Measurements from ENCODE around the gene CAMK2G. TPM values are rescaled to one million over a fixed set of nuclear protein-coding genes. Genes with fewer than 3 reads are reported as not detected.
"Not testable (repeated sequence)": the region's sequence is repeated elsewhere in the genome, so short reads cannot be mapped to it uniquely, and the experiment has no call there.

Gene CAMK2G
- total and polyA plus RNA-seq, 7 donors, result 15.8 to 60.3 (median 50.5) TPM

DNA sequence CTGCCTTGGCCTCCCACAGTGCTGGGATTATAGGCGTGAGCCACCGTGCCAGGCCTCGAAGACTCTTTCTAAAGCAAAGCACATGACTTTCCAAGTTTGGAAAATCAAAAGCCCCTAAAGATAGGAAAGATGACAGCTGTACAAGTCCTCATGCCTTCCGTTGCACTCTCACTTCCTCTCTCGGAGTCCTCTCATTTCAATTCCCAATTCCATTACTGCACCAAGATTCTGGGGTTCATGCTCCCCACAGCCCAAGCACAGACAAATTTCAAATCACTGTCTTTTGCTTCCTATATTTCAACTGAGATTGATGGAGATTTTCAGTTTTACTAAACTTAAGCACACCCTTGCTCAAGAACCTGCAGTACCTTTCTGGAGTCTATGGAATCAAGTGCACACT is 25.7 kb upstream of the CAMK2G start:
- intact Hi-C loops (cut with DNase I), result loop anchor here in 1 of 2 donors (5.0 kb wide), 1 partner anchor 37 kb away; no protein-coding TSS in a partner anchor
- Histone ChIP-seq H3K4me3 (no peak overlapping the region), H3K27me3 (ENCODE audit: insufficient read depth in 3 of 3, low read length in 2 of 3) (no peaks in the 10 kb centered on the region), H3K4me1 (peaks cover 3% of the 10 kb centered on the region), H3K9me3 (no peaks in the 10 kb centered on the region), H3K27ac (no peak overlapping the region), H3K36me3 (ENCODE audit: insufficient read depth in 1 of 2, low read depth in 1 of 2) (no peaks in the 10 kb centered on the region)
- no peak for ATAC-seq
- no peak for DNase-seq
- 74 to 89% (median 76%) methylated on average over 5 of the region's 5 CpGs for WGBS, 3 donors
- no peak for TF ChIP-seq CTCF (IDR thresholded peaks at IDR 0.05)

DNA sequence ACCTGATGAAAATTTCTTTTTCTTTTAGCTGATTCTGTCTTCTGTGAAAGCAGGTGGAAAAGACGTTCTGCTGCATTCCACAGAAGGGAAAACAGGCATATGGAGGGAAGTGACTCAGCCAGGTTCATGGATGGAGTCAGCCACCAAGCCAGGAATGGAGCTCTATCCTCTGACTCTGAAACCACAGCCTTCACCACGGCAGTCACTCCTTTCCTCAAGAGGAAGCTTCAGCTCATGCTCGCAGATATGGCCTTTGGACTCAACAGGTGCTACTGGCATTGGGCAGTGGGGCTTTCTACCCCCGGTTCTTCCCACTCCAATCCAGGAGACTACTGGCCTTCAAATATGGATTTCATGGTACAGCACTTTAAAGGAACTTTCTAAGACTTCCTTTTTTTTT is 25.1 kb upstream of the CAMK2G start:
- peaks cover 3% of the 10 kb centered on the region for H3K4me1 ChIP-seq
- TF ChIP-seq CTCF (IDR thresholded peaks at IDR 0.05), result no peak
- no peaks in the 10 kb centered on the region for H3K36me3 ChIP-seq (ENCODE audit: insufficient read depth in 1 of 2, low read depth in 1 of 2)
- DNase-seq, result no peak
- no peaks in the 10 kb centered on the region for H3K9me3 ChIP-seq
- whole genome bisulfite sequencing, 3 donors, result 60 to 75% (median 72%) methylated on average over 4 of the region's 4 CpGs
- H3K27me3 ChIP-seq (ENCODE audit: insufficient read depth in 3 of 3, low read length in 2 of 3), result no peaks in the 10 kb centered on the region
- no peak overlapping the region for H3K4me3 ChIP-seq
- peak overlapping the region; percentile 9 for H3K27ac ChIP-seq
- intact Hi-C loops (cut with DNase I), result no loop called here
- ATAC-seq, result peak in 2 of 4 donors; percentile 37 to 46

DNA sequence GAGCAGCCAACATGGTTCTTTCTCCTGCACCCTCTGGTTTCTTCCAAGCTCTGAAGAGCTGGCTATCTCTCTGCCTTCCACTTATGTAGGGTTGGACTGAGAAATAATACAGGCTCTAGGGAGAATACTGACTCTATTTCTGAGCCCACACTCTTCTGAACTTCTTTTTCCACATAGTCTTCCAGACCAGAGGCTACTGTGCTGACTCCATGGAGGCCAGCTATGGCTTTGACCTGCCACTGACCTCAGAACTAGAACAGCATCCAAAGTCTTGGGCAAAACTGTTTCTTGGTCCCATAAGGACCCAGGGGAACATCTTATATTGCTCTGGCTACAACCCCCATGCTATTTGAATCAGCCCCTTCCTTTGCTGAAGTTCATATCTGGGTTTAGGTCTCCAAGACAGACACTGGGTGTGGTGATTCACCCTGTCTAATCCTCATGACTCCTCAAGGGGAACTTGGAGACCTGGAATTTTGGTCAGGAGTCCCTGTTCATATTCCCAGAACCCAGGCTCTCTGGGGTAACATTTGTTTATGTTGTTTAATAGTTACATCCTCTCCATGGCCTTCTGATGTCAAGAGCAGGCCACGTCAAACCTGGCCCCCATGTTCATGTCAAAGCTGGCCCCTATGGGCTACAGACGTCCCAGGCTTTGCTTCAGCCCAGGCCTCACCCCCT is 24.5 kb upstream of the CAMK2G start:
- Histone ChIP-seq H3K4me3 (no peak overlapping the region), H3K36me3 (ENCODE audit: insufficient read depth in 1 of 2, low read depth in 1 of 2) (no peaks in the 10 kb centered on the region), H3K27me3 (ENCODE audit: insufficient read depth in 3 of 3, low read length in 2 of 3) (no peaks in the 10 kb centered on the region), H3K4me1 (peaks cover 3% of the 10 kb centered on the region), H3K27ac (peak overlapping the region; percentile 9), H3K9me3 (no peaks in the 10 kb centered on the region)
- 71 to 86% (median 79%) methylated on average over 2 of the region's 2 CpGs for WGBS, 3 donors
- ATAC-seq (no peak), DNase-seq (no peak)
- intact Hi-C loops (cut with DNase I), result no loop called here
- no peak for TF ChIP-seq CTCF (IDR thresholded peaks at IDR 0.05)

- intact Hi-C loops (cut with DNase I), result no loop called here
- ATAC-seq (no peak), DNase-seq (no peak)
- H3K27me3 ChIP-seq (ENCODE audit: insufficient read depth in 3 of 3, low read length in 2 of 3), result no peaks in the 10 kb centered on the region
- no peak overlapping the region for H3K27ac ChIP-seq
- 73 to 100% (median 90%) methylated on average over 1 of the region's 1 CpG for WGBS, 3 donors
- H3K9me3 ChIP-seq, result no peaks in the 10 kb centered on the region
- H3K4me1 ChIP-seq, result peaks cover 3% of the 10 kb centered on the region
- H3K36me3 ChIP-seq (ENCODE audit: insufficient read depth in 1 of 2, low read depth in 1 of 2), result no peaks in the 10 kb centered on the region
- no peak for TF ChIP-seq CTCF (IDR thresholded peaks at IDR 0.05)
- no peak overlapping the region for H3K4me3 ChIP-seq
These were observed 23.3 kb upstream of the CAMK2G start for GRCh38 chr10:73897693-73898092.

- ATAC-seq; H3K4me1 ChIP-seq; intact Hi-C loops (cut with DNase I); H3K27me3 ChIP-seq (ENCODE audit: insufficient read depth in 3 of 3, low read length in 2 of 3); DNase-seq; H3K4me3 ChIP-seq; H3K27ac ChIP-seq; H3K9me3 ChIP-seq; H3K36me3 ChIP-seq (ENCODE audit: insufficient read depth in 1 of 2, low read depth in 1 of 2): not testable (repeated sequence)
- WGBS, 3 donors, result 87 to 97% (median 93%) methylated on average over 9 of the region's 9 CpGs
These were observed 21.0 kb upstream of the CAMK2G start for GRCh38 chr10:73895381-73895780.
